ENCODE measurements around the gene PHLPP2.
"Not testable (repeated sequence)": the region's sequence is repeated elsewhere in the genome, so short reads cannot be mapped to it uniquely, and the experiment has no call there.

Gene PHLPP2

GRCh38 chr16:71618429-71618828, 106.1 kb downstream of the PHLPP2 start:
- DNase-seq = no peak

GRCh38 chr16:71614956-71615355, 109.5 kb downstream of the PHLPP2 start:
- DNase-seq = not testable (repeated sequence)

- peak; percentile 80 for DNase-seq
Measured at GRCh38 chr16:71610936-71611871, 113.3 kb downstream of the PHLPP2 start.

GRCh38 chr16:71610447-71610846, 114.1 kb downstream of the PHLPP2 start:
- DNase-seq = no peak

GRCh38 chr16:71609066-71609465, 115.4 kb downstream of the PHLPP2 start:
- DNase-seq = no peak

- DNase-seq = no peak
Measured at GRCh38 chr16:71600822-71601221, 123.7 kb downstream of the PHLPP2 start.

- not testable (repeated sequence) for DNase-seq
Measured at GRCh38 chr16:71598426-71598825, 126.1 kb downstream of the PHLPP2 start.

- DNase-seq = not testable (repeated sequence)
Measured at GRCh38 chr16:71595340-71595826, 129.1 kb downstream of the PHLPP2 start.
